ENCODE measurements around the gene ABHD14A.

ABHD14A gene

DNA sequence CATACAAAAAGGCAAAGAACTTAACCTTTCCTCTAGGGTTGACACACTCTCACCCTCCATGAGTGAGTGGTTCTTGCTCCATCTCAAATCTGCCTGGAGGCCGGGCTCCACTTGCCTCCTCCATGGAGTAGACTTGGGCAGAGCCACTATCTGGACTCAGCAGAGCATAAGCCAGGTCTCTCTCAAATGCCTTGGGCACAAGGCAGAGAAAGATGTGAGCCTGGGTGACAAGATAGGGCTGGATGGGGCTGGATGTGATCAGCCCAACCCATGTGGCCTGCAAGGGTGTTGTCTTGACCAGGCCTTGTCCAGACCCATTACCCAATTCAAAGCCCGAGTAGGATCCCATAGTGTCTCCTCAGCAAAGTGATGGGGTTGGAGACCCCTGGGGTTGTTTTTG is 25.0 kb downstream of the ABHD14A start:
- DNase-seq (ENCODE audit: low read depth in 2 of 2): no peak
- TF ChIP-seq, protein P1, sequence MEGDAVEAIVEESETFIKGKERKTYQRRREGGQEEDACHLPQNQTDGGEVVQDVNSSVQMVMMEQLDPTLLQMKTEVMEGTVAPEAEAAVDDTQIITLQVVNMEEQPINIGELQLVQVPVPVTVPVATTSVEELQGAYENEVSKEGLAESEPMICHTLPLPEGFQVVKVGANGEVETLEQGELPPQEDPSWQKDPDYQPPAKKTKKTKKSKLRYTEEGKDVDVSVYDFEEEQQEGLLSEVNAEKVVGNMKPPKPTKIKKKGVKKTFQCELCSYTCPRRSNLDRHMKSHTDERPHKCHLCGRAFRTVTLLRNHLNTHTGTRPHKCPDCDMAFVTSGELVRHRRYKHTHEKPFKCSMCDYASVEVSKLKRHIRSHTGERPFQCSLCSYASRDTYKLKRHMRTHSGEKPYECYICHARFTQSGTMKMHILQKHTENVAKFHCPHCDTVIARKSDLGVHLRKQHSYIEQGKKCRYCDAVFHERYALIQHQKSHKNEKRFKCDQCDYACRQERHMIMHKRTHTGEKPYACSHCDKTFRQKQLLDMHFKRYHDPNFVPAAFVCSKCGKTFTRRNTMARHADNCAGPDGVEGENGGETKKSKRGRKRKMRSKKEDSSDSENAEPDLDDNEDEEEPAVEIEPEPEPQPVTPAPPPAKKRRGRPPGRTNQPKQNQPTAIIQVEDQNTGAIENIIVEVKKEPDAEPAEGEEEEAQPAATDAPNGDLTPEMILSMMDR (IDR thresholded peaks at IDR 0.05; ENCODE audit: low read depth, low read length): no peak
- H3K4me3 ChIP-seq (replicated peaks in 1 of 2; ENCODE audit: low read depth in 2 of 2, low read length in 2 of 2): no peak overlapping the region

GRCh38 chr3:52001443-52001974 is 26.6 kb downstream of the ABHD14A start:
- H3K4me3 ChIP-seq (replicated peaks in 1 of 2; ENCODE audit: low read depth in 2 of 2, low read length in 2 of 2): no peak overlapping the region
- peak; percentile 62 to 66 for DNase-seq (ENCODE audit: low read depth in 2 of 2)
- TF ChIP-seq, protein P1 (IDR thresholded peaks at IDR 0.05; ENCODE audit: low read depth, low read length): peak; percentile 93

DNA sequence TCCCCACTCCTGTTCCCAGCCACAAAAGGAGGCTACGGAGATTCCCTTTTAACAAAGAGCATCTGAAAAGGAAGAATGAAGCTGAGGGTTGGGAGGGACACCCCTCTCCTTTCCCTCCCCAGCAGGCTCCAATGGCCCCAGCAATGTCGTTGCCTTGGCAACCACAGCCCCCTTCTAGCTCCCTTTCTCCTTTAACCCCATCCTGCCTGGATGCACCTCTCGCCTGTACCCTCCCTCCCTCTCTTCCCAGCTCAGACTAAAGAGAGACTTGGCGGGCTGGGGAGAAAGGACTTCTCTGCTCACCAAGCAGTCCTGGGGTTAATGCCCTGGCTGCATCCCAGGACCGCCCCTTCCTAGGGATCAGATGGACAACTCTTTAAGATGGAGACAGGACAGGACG is 27.9 kb downstream of the ABHD14A start:
- no peak for DNase-seq (ENCODE audit: low read depth in 2 of 2)
- H3K4me3 ChIP-seq (replicated peaks in 1 of 2; ENCODE audit: low read depth in 2 of 2, low read length in 2 of 2): no peak overlapping the region
- TF ChIP-seq, protein P1 (IDR thresholded peaks at IDR 0.05; ENCODE audit: low read depth, low read length): no peak

DNA sequence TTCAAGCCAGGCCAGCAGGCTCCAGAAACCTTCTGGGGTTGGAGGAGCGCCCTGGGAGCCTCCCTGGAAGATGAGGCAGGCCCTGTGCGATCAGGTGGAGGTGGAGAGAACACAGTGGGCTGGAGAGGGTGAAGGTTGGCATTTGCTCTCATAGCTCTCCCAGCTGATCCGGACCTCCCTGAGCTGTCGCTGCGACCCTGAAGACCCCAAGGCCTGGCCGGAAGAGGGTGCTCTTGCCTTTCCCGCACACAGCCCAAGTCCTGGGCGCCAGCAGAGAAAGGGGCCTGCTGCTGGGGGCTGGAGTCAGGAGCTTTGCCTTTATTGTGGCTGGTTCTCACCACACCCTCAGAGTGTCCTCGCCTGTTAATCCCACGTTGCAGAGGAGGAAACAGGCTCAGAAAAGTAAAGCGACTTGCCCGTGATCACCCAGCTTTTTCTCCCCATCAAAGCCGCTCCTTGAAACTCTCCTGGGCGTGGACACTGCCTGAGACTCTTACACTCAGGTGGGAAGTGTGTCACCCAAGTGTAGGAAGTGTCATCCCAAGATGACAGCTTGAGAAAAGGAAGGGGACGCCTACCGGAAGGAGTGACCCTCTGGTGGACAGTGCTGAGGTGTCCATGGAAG is 29.4 kb downstream of the ABHD14A start:
- TF ChIP-seq, protein P1 (IDR thresholded peaks at IDR 0.05; ENCODE audit: low read depth, low read length): peak; percentile 72
- H3K4me3 ChIP-seq (replicated peaks in 1 of 2; ENCODE audit: low read depth in 2 of 2, low read length in 2 of 2): no peak overlapping the region
- DNase-seq (ENCODE audit: low read depth in 2 of 2): peak; percentile 61 to 72

DNA sequence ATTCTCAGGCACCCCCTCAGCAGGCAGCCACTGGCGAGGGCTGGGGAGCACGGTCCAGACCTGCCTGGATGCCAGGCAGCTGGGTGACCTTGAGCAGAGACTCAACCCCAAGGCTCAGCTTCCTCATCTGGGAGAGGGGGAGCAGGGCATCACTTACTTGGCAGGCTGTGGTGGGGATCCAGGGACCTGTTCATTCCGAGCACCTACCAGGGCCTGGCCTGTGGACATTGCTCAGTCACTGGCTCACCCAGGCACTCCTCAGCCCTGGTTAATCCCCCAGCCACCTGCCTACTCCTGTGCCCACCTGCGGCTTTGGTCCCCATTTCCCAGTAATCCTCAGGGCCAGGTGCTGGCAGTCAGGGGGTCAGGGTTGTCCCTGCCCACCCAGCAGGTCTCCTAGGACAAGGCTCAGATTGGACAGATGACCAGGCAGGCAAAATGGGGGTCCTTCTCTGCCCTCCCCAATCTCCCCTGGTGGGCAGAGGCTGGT is 30.1 kb downstream of the ABHD14A start:
- no peak for DNase-seq (ENCODE audit: low read depth in 2 of 2)
- TF ChIP-seq, protein P1 (IDR thresholded peaks at IDR 0.05; ENCODE audit: low read depth, low read length): no peak
- H3K4me3 ChIP-seq (replicated peaks in 1 of 2; ENCODE audit: low read depth in 2 of 2, low read length in 2 of 2): no peak overlapping the region

DNA sequence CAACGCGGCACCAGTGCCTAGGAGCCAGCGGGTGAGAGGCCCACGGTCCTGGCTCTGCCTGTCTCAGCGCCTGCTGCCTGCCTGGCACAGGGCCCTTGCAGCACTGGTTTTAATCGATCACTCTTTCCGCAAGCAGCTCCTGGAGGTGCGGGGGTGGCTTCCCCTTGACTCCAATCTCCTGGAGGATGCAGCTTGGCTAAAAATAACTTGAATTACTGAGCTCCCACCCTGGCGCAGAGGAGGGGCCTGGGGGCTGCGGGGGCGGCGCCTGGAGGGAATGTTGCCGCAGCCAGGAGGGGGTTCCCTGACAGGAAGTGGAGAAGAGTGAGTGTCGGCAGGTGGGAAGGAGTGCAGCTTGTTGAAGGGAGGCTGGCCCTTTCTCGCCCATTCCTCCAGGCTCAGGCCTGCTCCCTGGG is 30.7 kb downstream of the ABHD14A start:
- TF ChIP-seq, protein P1 (IDR thresholded peaks at IDR 0.05; ENCODE audit: low read depth, low read length): no peak
- DNase-seq (ENCODE audit: low read depth in 2 of 2): peak; percentile 25 to 65
- H3K4me3 ChIP-seq (replicated peaks in 1 of 2; ENCODE audit: low read depth in 2 of 2, low read length in 2 of 2): no peak overlapping the region

Measured in cardiac fibroblast (primary cell).